SK-N-SH treated with all-trans-retinoic acid at 6 μM for 48 hours (cell line): Measurements from ENCODE around the gene ADD3.

Source experiments
- BACH2 ChIP-seq: fragments of 250-450 bp; sonication (Bioruptor Pico); IDR thresholded peaks from 2 replicates; pipeline ENCODE4 v1.9.0; 2021; ENCODE audit warnings: mild to moderate bottlenecking, borderline replicate concordance
- CREB5 ChIP-seq: fragments of 250-450 bp; sonication (Bioruptor Pico); IDR thresholded peaks from 2 replicates; pipeline ENCODE4 v1.5.1; 2020; ENCODE audit warnings: low read depth, mild to moderate bottlenecking, moderate library complexity
- CSRNP3 ChIP-seq: fragments of 250-450 bp; sonication (Bioruptor Pico); IDR thresholded peaks from 2 replicates; pipeline ENCODE4 v1.5.1; 2021; ENCODE audit warnings: mild to moderate bottlenecking, moderate library complexity
- ESRRG ChIP-seq: fragments of 250-450 bp; sonication (Bioruptor Pico); IDR thresholded peaks from 2 replicates; pipeline ENCODE4 v1.6.1; 2021; ENCODE audit warnings: mild to moderate bottlenecking
- GLIS3 ChIP-seq: fragments of 250-450 bp; sonication (Bioruptor Pico); IDR thresholded peaks from 2 replicates; pipeline ENCODE4 v1.5.0; 2020; ENCODE audit warnings: mild to moderate bottlenecking, moderate library complexity
- PATZ1 ChIP-seq: fragments of 250-450 bp; sonication (Bioruptor Pico); IDR thresholded peaks from 2 replicates; pipeline ENCODE4 v1.8.0; 2020; ENCODE audit warnings: mild to moderate bottlenecking, moderate library complexity, borderline replicate concordance
- PPARA ChIP-seq: fragments of 250-450 bp; sonication (Bioruptor Pico); IDR thresholded peaks from 2 replicates; pipeline ENCODE4 v1.5.0; 2020; ENCODE audit warnings: mild to moderate bottlenecking, borderline replicate concordance
- RARB ChIP-seq: fragments of 250-450 bp; sonication (Bioruptor Pico); IDR thresholded peaks from 2 replicates; pipeline ENCODE4 v1.8.0; 2021; ENCODE audit warnings: mild to moderate bottlenecking, moderate library complexity
- ZC3H10 ChIP-seq: fragments of 250-450 bp; sonication (Bioruptor Pico); IDR thresholded peaks from 2 replicates; pipeline ENCODE4 v1.5.1; 2021; ENCODE audit warnings: mild to moderate bottlenecking, moderate library complexity
- ZNF565 ChIP-seq: fragments of 450-650 bp; formaldehyde crosslinking; conservative IDR thresholded peaks from 2 replicates; pipeline ENCODE4 v1.5.0; 2020; ENCODE audit warnings: low read depth, mild to moderate bottlenecking, moderate library complexity
- ZNF8 ChIP-seq: fragments of 450-650 bp; formaldehyde crosslinking; IDR thresholded peaks from 2 replicates; pipeline ENCODE4 v1.5.0; 2020; ENCODE audit warnings: mild to moderate bottlenecking, moderate library complexity

GRCh38 chr10:110137142-110137545, 129.4 kb downstream of the ADD3 start:
- TF ChIP-seq ESRRG (CRISPR knock-in tag) (no peak), BACH2 (CRISPR knock-in tag) (no peak), CSRNP3 (no peak), PPARA (CRISPR knock-in tag) (no peak), RARB (CRISPR knock-in tag) (no peak), ZNF565 (CRISPR knock-in tag) (no peak), PATZ1 (CRISPR knock-in tag) (no peak), ZNF8 (CRISPR knock-in tag) (no peak), GLIS3 (CRISPR knock-in tag) (no peak), CREB5 (CRISPR knock-in tag) (no peak), ZC3H10 (no peak)
